ENCODE data around the gene LIPI.

DNA sequence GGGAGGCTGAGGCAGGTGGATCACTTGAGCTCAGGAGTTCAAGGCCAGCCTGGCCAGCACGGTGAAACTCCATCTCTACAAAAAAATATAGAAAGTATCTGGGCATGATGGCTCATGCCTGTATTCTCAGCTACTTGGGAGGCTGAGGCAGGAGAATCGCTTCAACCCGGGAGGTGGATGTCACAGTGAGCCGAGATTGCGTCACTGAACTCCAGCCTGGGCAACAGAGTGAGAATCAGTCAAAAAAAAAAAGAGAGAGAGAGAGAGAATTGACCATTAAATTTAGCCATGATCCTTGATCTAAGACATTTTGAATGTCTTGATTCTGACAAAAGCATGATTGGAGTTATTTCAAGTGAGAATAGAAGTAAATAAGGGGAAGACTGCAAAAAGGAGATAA lies 24.3 kb upstream of the LIPI start:
- TF ChIP-seq, protein P1, sequence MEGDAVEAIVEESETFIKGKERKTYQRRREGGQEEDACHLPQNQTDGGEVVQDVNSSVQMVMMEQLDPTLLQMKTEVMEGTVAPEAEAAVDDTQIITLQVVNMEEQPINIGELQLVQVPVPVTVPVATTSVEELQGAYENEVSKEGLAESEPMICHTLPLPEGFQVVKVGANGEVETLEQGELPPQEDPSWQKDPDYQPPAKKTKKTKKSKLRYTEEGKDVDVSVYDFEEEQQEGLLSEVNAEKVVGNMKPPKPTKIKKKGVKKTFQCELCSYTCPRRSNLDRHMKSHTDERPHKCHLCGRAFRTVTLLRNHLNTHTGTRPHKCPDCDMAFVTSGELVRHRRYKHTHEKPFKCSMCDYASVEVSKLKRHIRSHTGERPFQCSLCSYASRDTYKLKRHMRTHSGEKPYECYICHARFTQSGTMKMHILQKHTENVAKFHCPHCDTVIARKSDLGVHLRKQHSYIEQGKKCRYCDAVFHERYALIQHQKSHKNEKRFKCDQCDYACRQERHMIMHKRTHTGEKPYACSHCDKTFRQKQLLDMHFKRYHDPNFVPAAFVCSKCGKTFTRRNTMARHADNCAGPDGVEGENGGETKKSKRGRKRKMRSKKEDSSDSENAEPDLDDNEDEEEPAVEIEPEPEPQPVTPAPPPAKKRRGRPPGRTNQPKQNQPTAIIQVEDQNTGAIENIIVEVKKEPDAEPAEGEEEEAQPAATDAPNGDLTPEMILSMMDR (IDR thresholded peaks at IDR 0.05) = no peak
- no peak for TF ChIP-seq EP300 (IDR thresholded peaks at IDR 0.05)
- TF ChIP-seq POLR2A (IDR thresholded peaks at IDR 0.05) = no peak
- TF ChIP-seq POLR2AphosphoS5 (IDR thresholded peaks at IDR 0.05) = no peak
